Kidney (tissue), 14 donors: ENCODE results near the gene WASF2. TPM values are rescaled to one million over a fixed set of nuclear protein-coding genes. Genes with fewer than 3 reads are reported as not detected.
"Not testable (repeated sequence)": the region's sequence is repeated elsewhere in the genome, so short reads cannot be mapped to it uniquely, and the experiment has no call there.

Experiments used
- DNase-seq, 5 donors: peaks; one replicate each; pipeline ENCODE4 v3.0.0-alpha.2; 2013 to 2020
- FAIRE-seq: peaks from 2 replicates; lab custom pipeline; 2012; peaks lifted over from hg19 to GRCh38; lab: Jason Lieb, UNC
- H3K27ac ChIP-seq, 2 donors: one replicate each; pipeline ENCODE4 v1.7.0; 2013; ENCODE audit warnings: low read depth in 2 of 2, low read length in 2 of 2, inconsistent platforms in 1 of 2
- H3K27me3 ChIP-seq: one replicate; pipeline ENCODE4 v1.7.1; 2013; ENCODE audit warnings: low read length, inconsistent platforms; ENCODE audit not compliant: control insufficient read depth, insufficient read depth
- H3K36me3 ChIP-seq, 3 donors: one replicate each; pipeline versions ENCODE4 v1.7.0 to v1.7.1; 2013; ENCODE audit warnings: low read length in 3 of 3, control low read depth in 1 of 3, inconsistent platforms in 1 of 3; ENCODE audit not compliant: insufficient read depth in 3 of 3, control insufficient read depth in 2 of 3
- H3K4me1 ChIP-seq, 3 donors: one replicate each; pipeline versions ENCODE4 v1.7.0 to v1.7.1; 2013; ENCODE audit warnings: low read length in 3 of 3, inconsistent platforms in 1 of 3, low read depth in 1 of 3; ENCODE audit not compliant: control insufficient read depth in 2 of 3, insufficient read depth in 2 of 3
- H3K4me3 ChIP-seq, 3 donors: one replicate each; pipeline versions ENCODE4 v1.7.0 to v1.8.1; 2013; ENCODE audit warnings: low read length in 3 of 3, control low read depth in 1 of 3, inconsistent platforms in 1 of 3
- H3K9ac ChIP-seq, 3 donors: one replicate each; pipeline versions ENCODE4 v1.7.0 to v1.7.1; 2013; ENCODE audit warnings: low read length in 3 of 3, control low read depth in 1 of 3, inconsistent platforms in 1 of 3
- H3K9me3 ChIP-seq, 3 donors: one replicate each; pipeline versions ENCODE4 v1.7.0 to v1.7.1; 2013; ENCODE audit warnings: low read length in 3 of 3, control low read depth in 1 of 3, inconsistent platforms in 1 of 3; ENCODE audit not compliant: control insufficient read depth in 2 of 3, insufficient read depth in 1 of 3
- intact Hi-C: fragments of 100-400 bp; cut with DNase I; formaldehyde crosslinking; loops from one replicate; pipeline ENCODE4 v1.11.1; 2022
- polyA plus RNA-seq: library from polyadenylated mRNA; stranded (reverse); fragments of 350-450 nt; fragmentation: Illumina TruSeq; extraction: RNeasy Lipid Tissue Mini Kit (QIAGEN cat#74804); gene quantifications from one replicate; pipeline ENCODE4 v1.2.3, GENCODE V29; 2014; ENCODE audit warnings: low read depth, low replicate concordance; ENCODE audit not compliant: insufficient read depth
- total RNA-seq: library from RNA; stranded (reverse); fragmentation: NEBNext Ultra II Directional; extraction: Animal tissue kit (Norgen Biotek cat#: 25700); gene quantifications from one replicate; pipeline ENCODE4 v1.2.1, GENCODE V29; 2021
- TF ChIP-seq, protein P1 (sequence below): IDR thresholded peaks from 3 replicates; pipeline ENCODE4 v1.5.1; 2012; ENCODE audit warnings: mild to moderate bottlenecking, moderate library complexity, borderline replicate concordance; ENCODE audit not compliant: insufficient read depth; ENCODE audit errors: extremely low read depth
- donor health status: control.
- donor health status: control.
- donor health status: control.
- donor health status: control.
- donor health status: control.
- donor health status: DM: yes; HTN: yes; CAD: no.
- donor health status: Normal renal cell carcinoma (clear cell type).

Gene WASF2
- total and polyA plus RNA-seq, 2 donors from 2014 or later: 23.9 to 159 TPM

DNA sequence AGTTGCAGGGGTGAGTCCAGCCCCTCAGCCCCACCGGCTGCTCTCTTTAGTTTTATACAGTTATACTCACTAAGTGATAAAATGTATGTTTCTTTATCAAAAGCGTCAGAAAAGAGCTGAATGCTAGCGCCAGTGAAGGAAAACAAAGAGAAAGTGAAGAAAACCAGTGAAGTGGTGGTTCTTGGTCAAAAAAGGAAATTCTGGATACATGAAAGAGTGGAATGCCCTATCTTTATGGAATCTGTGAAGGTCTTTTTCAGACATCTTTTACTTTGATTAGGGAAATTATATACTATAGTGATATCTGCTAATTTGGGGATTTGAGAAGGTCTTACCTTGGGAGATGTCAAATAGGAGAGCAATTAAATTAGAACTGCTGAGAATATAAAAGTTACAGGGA lies 56.3 kb downstream of the WASF2 start:
- Histone ChIP-seq H3K9ac (no peak overlapping the region), H3K4me1 (peaks cover 7 to 43% (median 34%) of the 10 kb centered on the region in 3 donors), H3K27me3 (no peaks in the 10 kb centered on the region), H3K9me3 (no peaks in the 10 kb centered on the region), H3K36me3 (no peaks in the 10 kb centered on the region), H3K4me3 (no peak overlapping the region), H3K27ac (no peak overlapping the region)
- no peak for FAIRE-seq
- DNase-seq: no peak
- intact Hi-C loops: no loop called here
- TF ChIP-seq, protein P1, sequence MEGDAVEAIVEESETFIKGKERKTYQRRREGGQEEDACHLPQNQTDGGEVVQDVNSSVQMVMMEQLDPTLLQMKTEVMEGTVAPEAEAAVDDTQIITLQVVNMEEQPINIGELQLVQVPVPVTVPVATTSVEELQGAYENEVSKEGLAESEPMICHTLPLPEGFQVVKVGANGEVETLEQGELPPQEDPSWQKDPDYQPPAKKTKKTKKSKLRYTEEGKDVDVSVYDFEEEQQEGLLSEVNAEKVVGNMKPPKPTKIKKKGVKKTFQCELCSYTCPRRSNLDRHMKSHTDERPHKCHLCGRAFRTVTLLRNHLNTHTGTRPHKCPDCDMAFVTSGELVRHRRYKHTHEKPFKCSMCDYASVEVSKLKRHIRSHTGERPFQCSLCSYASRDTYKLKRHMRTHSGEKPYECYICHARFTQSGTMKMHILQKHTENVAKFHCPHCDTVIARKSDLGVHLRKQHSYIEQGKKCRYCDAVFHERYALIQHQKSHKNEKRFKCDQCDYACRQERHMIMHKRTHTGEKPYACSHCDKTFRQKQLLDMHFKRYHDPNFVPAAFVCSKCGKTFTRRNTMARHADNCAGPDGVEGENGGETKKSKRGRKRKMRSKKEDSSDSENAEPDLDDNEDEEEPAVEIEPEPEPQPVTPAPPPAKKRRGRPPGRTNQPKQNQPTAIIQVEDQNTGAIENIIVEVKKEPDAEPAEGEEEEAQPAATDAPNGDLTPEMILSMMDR: no peak

DNA sequence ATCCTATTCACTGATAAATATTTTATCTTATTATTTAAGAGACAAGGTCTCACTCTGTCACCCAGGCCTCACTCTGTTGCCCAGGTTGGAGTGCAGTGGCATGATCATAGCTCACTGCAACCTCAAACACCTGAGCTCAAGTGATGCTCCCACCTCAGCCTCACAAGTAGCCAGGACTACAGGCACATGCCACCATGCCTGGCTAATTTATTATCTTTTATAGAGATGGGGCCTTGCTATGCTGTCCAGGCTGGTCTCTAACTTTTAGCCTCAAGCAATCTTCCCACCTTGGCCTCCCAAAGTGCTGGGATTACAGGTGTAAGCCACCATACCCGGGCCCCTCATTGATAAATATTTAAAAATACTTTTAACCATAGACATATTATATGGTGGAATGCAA lies 57.2 kb downstream of the WASF2 start:
- H3K9me3 ChIP-seq, H3K27ac ChIP-seq, intact Hi-C loops, FAIRE-seq, DNase-seq, H3K9ac ChIP-seq, H3K4me3 ChIP-seq, H3K36me3 ChIP-seq, H3K27me3 ChIP-seq: not testable (repeated sequence)
- peaks cover 9 to 40% (median 39%) of the 10 kb centered on the region in 3 donors for H3K4me1 ChIP-seq

DNA sequence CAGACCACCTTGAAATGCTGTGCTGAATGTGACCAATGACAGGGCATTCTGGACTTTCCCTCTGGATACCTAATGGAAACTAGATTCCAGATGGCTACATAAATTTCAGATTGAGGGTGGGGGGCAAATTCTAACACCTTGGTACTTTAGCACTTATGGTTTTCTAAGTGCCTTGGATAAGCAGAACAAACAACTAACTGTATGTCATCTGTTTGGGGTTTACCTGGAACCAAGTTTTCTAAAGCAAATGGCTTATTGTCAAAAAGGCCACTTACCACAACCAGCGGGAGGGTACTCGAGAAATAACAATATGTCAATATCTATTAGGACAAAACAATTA lies 58.4 kb downstream of the WASF2 start:
- intact Hi-C loops: no loop called here
- H3K9ac ChIP-seq: no peak overlapping the region
- H3K36me3 ChIP-seq: peaks cover 0 to 13% (median 0%) of the 10 kb centered on the region in 3 donors
- H3K27me3 ChIP-seq: no peaks in the 10 kb centered on the region
- TF ChIP-seq, protein P1: no peak
- FAIRE-seq: no peak
- H3K4me1 ChIP-seq: peaks cover 6 to 42% (median 36%) of the 10 kb centered on the region in 3 donors
- H3K4me3 ChIP-seq: no peak overlapping the region
- H3K27ac ChIP-seq: peak overlapping the region; percentile 27 to 57
- no peak for DNase-seq
- no peaks in the 10 kb centered on the region for H3K9me3 ChIP-seq

DNA sequence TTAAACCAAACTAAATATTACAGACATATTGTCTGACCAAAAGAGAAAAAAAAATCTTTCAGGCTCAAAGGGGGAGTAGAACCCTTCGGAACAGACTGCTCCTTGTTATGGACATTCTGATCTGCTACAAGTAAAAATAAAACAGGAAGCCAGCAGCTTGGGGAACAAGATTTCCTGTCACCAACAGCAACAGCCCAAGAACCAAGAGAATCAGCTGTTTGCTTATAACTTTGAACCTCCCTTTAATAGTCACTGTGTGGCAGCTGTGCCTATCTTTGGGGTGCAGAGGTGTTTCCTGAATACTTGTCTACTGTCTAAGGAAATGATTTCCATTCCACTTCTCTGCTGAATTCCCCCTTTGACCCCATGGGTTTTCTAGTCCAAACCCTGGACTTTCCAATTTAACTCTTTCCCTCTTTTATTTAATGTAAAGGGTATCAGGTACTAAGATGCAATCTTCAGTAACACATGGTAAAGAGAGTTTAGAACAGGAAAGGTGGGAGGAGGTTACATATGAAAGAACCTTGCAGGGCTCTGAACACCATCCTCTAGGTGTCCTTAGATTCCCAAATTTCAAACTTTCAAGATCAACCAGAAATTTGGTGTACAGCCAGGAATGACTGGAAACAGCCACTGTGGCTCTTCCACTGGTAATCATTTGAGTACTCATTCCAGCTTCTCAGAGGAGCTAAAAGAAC lies 58.9 kb downstream of the WASF2 start:
- peak overlapping the region; percentile 27 to 57 for H3K27ac ChIP-seq
- TF ChIP-seq, protein P1: no peak
- FAIRE-seq (no peak), DNase-seq (peak in 1 of 5 donors; percentile 49)
- no peak overlapping the region for H3K9ac ChIP-seq
- no peak overlapping the region for H3K4me3 ChIP-seq
- peaks cover 0 to 13% (median 0%) of the 10 kb centered on the region in 3 donors for H3K36me3 ChIP-seq
- intact Hi-C loops: no loop called here
- H3K4me1 ChIP-seq: peaks cover 5 to 40% (median 33%) of the 10 kb centered on the region in 3 donors
- no peaks in the 10 kb centered on the region for H3K9me3 ChIP-seq
- no peaks in the 10 kb centered on the region for H3K27me3 ChIP-seq
